SK-N-SH treated with all-trans-retinoic acid at 6 μM for 48 hours (cell line): ENCODE results near the gene RNF224.

Experiments
- BACH2 ChIP-seq: fragments of 250-450 bp; sonication (Bioruptor Pico); IDR thresholded peaks from 2 replicates; pipeline ENCODE4 v1.9.0; 2021; ENCODE audit warnings: mild to moderate bottlenecking, borderline replicate concordance
- ESRRG ChIP-seq: fragments of 250-450 bp; sonication (Bioruptor Pico); IDR thresholded peaks from 2 replicates; pipeline ENCODE4 v1.6.1; 2021; ENCODE audit warnings: mild to moderate bottlenecking
- GLIS3 ChIP-seq: fragments of 250-450 bp; sonication (Bioruptor Pico); IDR thresholded peaks from 2 replicates; pipeline ENCODE4 v1.5.0; 2020; ENCODE audit warnings: mild to moderate bottlenecking, moderate library complexity
- ISL1 ChIP-seq: fragments of 250-450 bp; sonication (Bioruptor Pico); IDR thresholded peaks from 2 replicates; pipeline ENCODE4 v2.1.2; 2022; ENCODE audit warnings: mild to moderate bottlenecking, moderate library complexity
- OSR1 ChIP-seq: fragments of 250-450 bp; sonication (Bioruptor Pico); IDR thresholded peaks from 2 replicates; pipeline ENCODE4 v1.8.0; 2022; ENCODE audit warnings: moderate library complexity, mild to moderate bottlenecking, inconsistent platforms
- TCF4 ChIP-seq: fragments of 250-450 bp; sonication (Bioruptor Pico); IDR thresholded peaks from 2 replicates; pipeline ENCODE4 v1.8.0; 2021; ENCODE audit warnings: mild to moderate bottlenecking, moderate library complexity, borderline replicate concordance
- TOX ChIP-seq: fragments of 250-450 bp; sonication (Bioruptor Pico); IDR thresholded peaks from 2 replicates; pipeline ENCODE4 v1.8.0; 2021; ENCODE audit warnings: mild to moderate bottlenecking, moderate library complexity, borderline replicate concordance
- ZFP3 ChIP-seq: fragments of 250-450 bp; sonication (Bioruptor Pico); IDR thresholded peaks from 2 replicates; pipeline ENCODE4 v1.5.0; 2020; ENCODE audit warnings: mild to moderate bottlenecking, moderate library complexity
- ZNF70 ChIP-seq: fragments of 450-650 bp; formaldehyde crosslinking; IDR thresholded peaks from 2 replicates; pipeline ENCODE4 v1.5.0; 2020; ENCODE audit warnings: mild to moderate bottlenecking, moderate library complexity
- ZNF8 ChIP-seq: fragments of 450-650 bp; formaldehyde crosslinking; IDR thresholded peaks from 2 replicates; pipeline ENCODE4 v1.5.0; 2020; ENCODE audit warnings: mild to moderate bottlenecking, moderate library complexity
- TF ChIP-seq, protein P1 (sequence below): fragments of 250-450 bp; sonication (Bioruptor Pico); IDR thresholded peaks from 2 replicates; pipeline ENCODE4 v1.8.0; 2020; ENCODE audit warnings: mild to moderate bottlenecking, moderate library complexity, borderline replicate concordance
- TF ChIP-seq, protein P2 (sequence below): fragments of 250-450 bp; sonication (Bioruptor Pico); IDR thresholded peaks from 2 replicates; pipeline ENCODE4 v1.5.1; 2020; ENCODE audit warnings: low read depth, mild to moderate bottlenecking, moderate library complexity
- TF ChIP-seq, protein P3 (sequence below): fragments of 250-450 bp; sonication (Bioruptor Pico); IDR thresholded peaks from 2 replicates; pipeline ENCODE4 v1.8.0; 2021; ENCODE audit warnings: low read depth, mild to moderate bottlenecking, moderate library complexity, borderline replicate concordance

DNA sequence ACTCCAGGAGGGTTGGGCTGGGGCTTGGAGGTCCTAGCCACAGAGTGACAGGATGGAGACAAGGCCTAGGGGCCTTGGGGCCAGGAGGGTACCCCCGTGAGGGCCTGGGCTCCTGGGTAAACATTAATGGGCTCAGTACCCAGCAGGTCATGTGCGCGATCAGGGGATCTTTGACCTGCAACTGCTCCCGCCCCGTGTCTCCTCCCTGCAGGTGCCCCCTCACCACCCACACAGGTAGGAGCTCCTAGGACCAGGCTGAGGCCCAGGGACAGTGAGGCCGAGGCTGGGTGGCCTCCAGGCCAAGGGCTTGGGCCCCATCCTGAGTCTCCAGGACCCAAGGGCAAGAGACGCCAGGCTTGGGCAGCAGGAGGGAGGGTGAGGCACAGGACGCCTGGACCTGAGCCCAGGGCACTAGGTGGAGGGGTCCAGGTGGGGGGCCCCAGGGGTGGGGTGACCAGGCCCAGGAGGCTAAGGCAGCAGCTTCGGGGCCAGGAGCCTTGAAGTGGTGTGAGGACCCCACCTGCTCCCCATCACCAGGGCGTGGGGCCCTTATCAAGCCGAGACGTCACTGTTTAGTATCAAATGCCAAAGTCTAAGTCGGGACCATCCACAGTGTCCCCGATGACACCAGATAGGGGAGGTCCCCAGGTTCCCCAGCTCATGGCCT is 3.5 kb downstream of the RNF224 start, which contains the start of gene SLC34A3:
- TF ChIP-seq, protein P1, sequence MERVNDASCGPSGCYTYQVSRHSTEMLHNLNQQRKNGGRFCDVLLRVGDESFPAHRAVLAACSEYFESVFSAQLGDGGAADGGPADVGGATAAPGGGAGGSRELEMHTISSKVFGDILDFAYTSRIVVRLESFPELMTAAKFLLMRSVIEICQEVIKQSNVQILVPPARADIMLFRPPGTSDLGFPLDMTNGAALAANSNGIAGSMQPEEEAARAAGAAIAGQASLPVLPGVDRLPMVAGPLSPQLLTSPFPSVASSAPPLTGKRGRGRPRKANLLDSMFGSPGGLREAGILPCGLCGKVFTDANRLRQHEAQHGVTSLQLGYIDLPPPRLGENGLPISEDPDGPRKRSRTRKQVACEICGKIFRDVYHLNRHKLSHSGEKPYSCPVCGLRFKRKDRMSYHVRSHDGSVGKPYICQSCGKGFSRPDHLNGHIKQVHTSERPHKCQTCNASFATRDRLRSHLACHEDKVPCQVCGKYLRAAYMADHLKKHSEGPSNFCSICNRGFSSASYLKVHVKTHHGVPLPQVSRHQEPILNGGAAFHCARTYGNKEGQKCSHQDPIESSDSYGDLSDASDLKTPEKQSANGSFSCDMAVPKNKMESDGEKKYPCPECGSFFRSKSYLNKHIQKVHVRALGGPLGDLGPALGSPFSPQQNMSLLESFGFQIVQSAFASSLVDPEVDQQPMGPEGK (CRISPR knock-in tag): no peak
- TF ChIP-seq BACH2: no peak
- no peak for TF ChIP-seq TOX (CRISPR knock-in tag)
- TF ChIP-seq, protein P2, sequence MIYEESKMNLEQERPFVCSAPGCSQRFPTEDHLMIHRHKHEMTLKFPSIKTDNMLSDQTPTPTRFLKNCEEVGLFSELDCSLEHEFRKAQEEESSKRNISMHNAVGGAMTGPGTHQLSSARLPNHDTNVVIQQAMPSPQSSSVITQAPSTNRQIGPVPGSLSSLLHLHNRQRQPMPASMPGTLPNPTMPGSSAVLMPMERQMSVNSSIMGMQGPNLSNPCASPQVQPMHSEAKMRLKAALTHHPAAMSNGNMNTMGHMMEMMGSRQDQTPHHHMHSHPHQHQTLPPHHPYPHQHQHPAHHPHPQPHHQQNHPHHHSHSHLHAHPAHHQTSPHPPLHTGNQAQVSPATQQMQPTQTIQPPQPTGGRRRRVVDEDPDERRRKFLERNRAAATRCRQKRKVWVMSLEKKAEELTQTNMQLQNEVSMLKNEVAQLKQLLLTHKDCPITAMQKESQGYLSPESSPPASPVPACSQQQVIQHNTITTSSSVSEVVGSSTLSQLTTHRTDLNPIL: no peak
- TF ChIP-seq ZFP3 (CRISPR knock-in tag): no peak
- no peak for TF ChIP-seq TCF4
- TF ChIP-seq ZNF8 (CRISPR knock-in tag): no peak
- no peak for TF ChIP-seq ISL1 (CRISPR knock-in tag)
- TF ChIP-seq ZNF70 (CRISPR knock-in tag): no peak
- no peak for TF ChIP-seq GLIS3
- no peak for TF ChIP-seq ESRRG
- TF ChIP-seq, protein P3, sequence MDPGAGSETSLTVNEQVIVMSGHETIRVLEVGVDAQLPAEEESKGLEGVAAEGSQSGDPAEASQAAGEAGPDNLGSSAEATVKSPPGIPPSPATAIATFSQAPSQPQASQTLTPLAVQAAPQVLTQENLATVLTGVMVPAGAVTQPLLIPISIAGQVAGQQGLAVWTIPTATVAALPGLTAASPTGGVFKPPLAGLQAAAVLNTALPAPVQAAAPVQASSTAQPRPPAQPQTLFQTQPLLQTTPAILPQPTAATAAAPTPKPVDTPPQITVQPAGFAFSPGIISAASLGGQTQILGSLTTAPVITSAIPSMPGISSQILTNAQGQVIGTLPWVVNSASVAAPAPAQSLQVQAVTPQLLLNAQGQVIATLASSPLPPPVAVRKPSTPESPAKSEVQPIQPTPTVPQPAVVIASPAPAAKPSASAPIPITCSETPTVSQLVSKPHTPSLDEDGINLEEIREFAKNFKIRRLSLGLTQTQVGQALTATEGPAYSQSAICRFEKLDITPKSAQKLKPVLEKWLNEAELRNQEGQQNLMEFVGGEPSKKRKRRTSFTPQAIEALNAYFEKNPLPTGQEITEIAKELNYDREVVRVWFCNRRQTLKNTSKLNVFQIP (CRISPR knock-in tag): no peak
- no peak for TF ChIP-seq OSR1 (CRISPR knock-in tag)
